ENCODE measurements around the gene OR10C1. TPM values are rescaled to one million over a fixed set of nuclear protein-coding genes. Genes with fewer than 3 reads are reported as not detected.

OR10C1 gene
- total RNA-seq, 1 experiment from 2014 or later: not detected

- no peak overlapping the region for H3K14ac ChIP-seq (ENCODE audit: insufficient read depth, low read length)
- H2BK120ac ChIP-seq (ENCODE audit: low read depth, low read length, poor library complexity, severe bottlenecking): no peak overlapping the region
- Mint-ChIP-seq H3K4me3 (no peak overlapping the region), H3K4me1 (0 out of 4 replicates have a peak, but pooled peaks cover 0 to 2% of the 10 kb centered on the region in 2 experiments), H3K9me3 (peaks cover 3% of the 10 kb centered on the region in 2 experiments; a peak in 3 of 5 replicates), H3K27ac (no peak overlapping the region), H3K27me3 (ENCODE audit: low read depth) (no peaks in the 10 kb centered on the region; the same call in none of the 2 replicates), H3K36me3 (ENCODE audit: insufficient read depth in 1 of 3, low read depth in 3 of 3) (peaks cover 0 to 2% (median 0%) of the 10 kb centered on the region in 3 experiments; a peak in 1 of 7 replicates)
- no peaks in the 10 kb centered on the region for H3K79me2 ChIP-seq (ENCODE audit: insufficient read depth, low read length)
- H3T11ph ChIP-seq (ENCODE audit: low read length): no peak overlapping the region
- H2BK15ac ChIP-seq (ENCODE audit: low read depth, low read length): no peak overlapping the region
- H4K91ac ChIP-seq (ENCODE audit: insufficient read length, low read depth, low read length): no peak overlapping the region
- no peak overlapping the region for H3K27ac ChIP-seq (ENCODE audit: insufficient read length, low read depth, low read length)
- no peak overlapping the region for H4K8ac ChIP-seq (replicated peaks; ENCODE audit: insufficient read length, low read depth, low read length)
- H4K5ac ChIP-seq (ENCODE audit: insufficient read length, low read depth, low read length): no peak overlapping the region
- no peak for TF ChIP-seq CTCF (conservative IDR thresholded peaks at IDR 0.05)
- no peaks in the 10 kb centered on the region for H4K20me1 ChIP-seq (ENCODE audit: control insufficient read depth, insufficient read depth, insufficient read length)
- no peaks in the 10 kb centered on the region for H3K79me1 ChIP-seq (ENCODE audit: insufficient read depth, low read depth, low read length, poor library complexity, severe bottlenecking)
- WGBS (ENCODE audit: extremely low coverage, insufficient read length, low lambda C conversion rate): no CpG with 5 or more reads among the region's 2 CpGs
- H3K56ac ChIP-seq (ENCODE audit: insufficient read length, low read depth, low read length): no peak overlapping the region
- no peak for DNase-seq
- H2BK12ac ChIP-seq (ENCODE audit: insufficient read length, low read depth, low read length): no peak overlapping the region
- no peak overlapping the region for H2AFZ ChIP-seq (ENCODE audit: low read length)
- no peak overlapping the region for H3K18ac ChIP-seq (ENCODE audit: insufficient read length, low read depth, low read length)
- no peaks in the 10 kb centered on the region for H3K9me3 ChIP-seq (ENCODE audit: control insufficient read depth, low read depth, low read length)
- no peak overlapping the region for H2AK5ac ChIP-seq (ENCODE audit: insufficient read length, low read length)
- H3K4me1 ChIP-seq (ENCODE audit: insufficient read depth, low read length): no peaks in the 10 kb centered on the region
- no peak overlapping the region for H3K9ac ChIP-seq (ENCODE audit: extremely low read depth, insufficient read length, low read length)
- no peak overlapping the region for H2BK20ac ChIP-seq (ENCODE audit: low read depth, low read length, poor library complexity, severe bottlenecking)
- H3K23me2 ChIP-seq (ENCODE audit: insufficient read length, low read depth, low read length, poor library complexity, severe bottlenecking): no peaks in the 10 kb centered on the region
- H2BK5ac ChIP-seq (ENCODE audit: insufficient read length, low read length): no peak overlapping the region
- H3K27me3 ChIP-seq (ENCODE audit: insufficient read depth, low read length): no peaks in the 10 kb centered on the region
- no peak overlapping the region for H3K23ac ChIP-seq (ENCODE audit: insufficient read length, low read depth, low read length)
- no peak overlapping the region for H3K4me2 ChIP-seq (ENCODE audit: insufficient read depth, insufficient read length, low read length)
- no peak overlapping the region for H3K4ac ChIP-seq (ENCODE audit: low read depth, low read length)
Measured at GRCh38 chr6:29479560-29479959, 40.5 kb downstream of the OR10C1 start.
